Measurements from ENCODE around the gene DLX2. TPM values are rescaled to one million over a fixed set of nuclear protein-coding genes. Genes with fewer than 3 reads are reported as not detected.
"Not testable (repeated sequence)": the region's sequence is repeated elsewhere in the genome, so short reads cannot be mapped to it uniquely, and the experiment has no call there.

Gene DLX2
- total and polyA plus RNA-seq, 12 donors = 0.06 to 0.49 (median 0.15) TPM; not detected in 5

- WGBS, 4 donors = 80 to 97% (median 89%) methylated on average over 1 of the region's 1 CpG
- no peak for TF ChIP-seq POLR2A (IDR thresholded peaks at IDR 0.05)
- TF ChIP-seq, protein P1, sequence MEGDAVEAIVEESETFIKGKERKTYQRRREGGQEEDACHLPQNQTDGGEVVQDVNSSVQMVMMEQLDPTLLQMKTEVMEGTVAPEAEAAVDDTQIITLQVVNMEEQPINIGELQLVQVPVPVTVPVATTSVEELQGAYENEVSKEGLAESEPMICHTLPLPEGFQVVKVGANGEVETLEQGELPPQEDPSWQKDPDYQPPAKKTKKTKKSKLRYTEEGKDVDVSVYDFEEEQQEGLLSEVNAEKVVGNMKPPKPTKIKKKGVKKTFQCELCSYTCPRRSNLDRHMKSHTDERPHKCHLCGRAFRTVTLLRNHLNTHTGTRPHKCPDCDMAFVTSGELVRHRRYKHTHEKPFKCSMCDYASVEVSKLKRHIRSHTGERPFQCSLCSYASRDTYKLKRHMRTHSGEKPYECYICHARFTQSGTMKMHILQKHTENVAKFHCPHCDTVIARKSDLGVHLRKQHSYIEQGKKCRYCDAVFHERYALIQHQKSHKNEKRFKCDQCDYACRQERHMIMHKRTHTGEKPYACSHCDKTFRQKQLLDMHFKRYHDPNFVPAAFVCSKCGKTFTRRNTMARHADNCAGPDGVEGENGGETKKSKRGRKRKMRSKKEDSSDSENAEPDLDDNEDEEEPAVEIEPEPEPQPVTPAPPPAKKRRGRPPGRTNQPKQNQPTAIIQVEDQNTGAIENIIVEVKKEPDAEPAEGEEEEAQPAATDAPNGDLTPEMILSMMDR (IDR thresholded peaks at IDR 0.05) = no peak
- DNase-seq = no peak
- H3K36me3 ChIP-seq (replicated peaks in 1 of 2) = no peaks in the 10 kb centered on the region
- no peak overlapping the region for H3K4me3 ChIP-seq
- no peaks in the 10 kb centered on the region for H3K4me1 ChIP-seq (replicated peaks in 1 of 2)
- H3K9me3 ChIP-seq (replicated peaks in 1 of 3) = no peaks in the 10 kb centered on the region
- H3K27ac ChIP-seq = no peak overlapping the region
- intact Hi-C loops (cut with DNase I) = no loop called here
- no peaks in the 10 kb centered on the region for H3K27me3 ChIP-seq
These were observed 31.8 kb downstream of the DLX2 start for GRCh38 chr2:172070936-172071335.

- H3K27me3 ChIP-seq; intact Hi-C loops (cut with DNase I): not testable (repeated sequence)
These were observed 34.8 kb downstream of the DLX2 start for GRCh38 chr2:172067905-172068304.

DNA sequence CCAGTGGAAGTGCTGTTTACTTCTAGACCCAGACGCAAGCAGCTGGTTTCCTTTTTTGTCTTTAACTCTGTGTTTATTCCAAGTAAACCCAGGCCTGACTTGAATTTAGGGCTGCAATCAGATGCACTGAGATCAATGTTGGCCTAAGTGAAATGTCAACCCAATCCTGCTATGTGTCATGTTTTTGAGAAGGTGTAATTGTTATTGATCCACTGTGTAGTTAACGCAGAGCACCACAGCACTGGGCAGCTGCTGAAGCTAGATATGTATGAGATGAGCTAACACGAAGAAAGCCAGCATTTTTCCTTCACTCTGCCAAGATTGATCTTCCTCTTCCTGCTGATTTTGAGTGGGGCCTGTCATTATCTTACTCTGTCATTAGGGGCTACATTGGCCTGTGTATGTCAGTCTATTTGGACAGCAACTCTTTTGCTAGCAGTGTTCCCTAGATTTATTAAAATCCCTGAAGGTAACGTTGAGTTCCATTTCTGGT, 36.3 kb downstream of the DLX2 start:
- no peaks in the 10 kb centered on the region for H3K27me3 ChIP-seq
- H3K9me3 ChIP-seq (replicated peaks in 1 of 3) = no peaks in the 10 kb centered on the region
- no peak overlapping the region for H3K4me3 ChIP-seq
- H3K27ac ChIP-seq = no peak overlapping the region
- 78 to 89% (median 85%) methylated on average over 4 of the region's 4 CpGs for WGBS, 4 donors
- DNase-seq = no peak
- intact Hi-C loops (cut with DNase I) = no loop called here
- H3K4me1 ChIP-seq (replicated peaks in 1 of 2) = no peaks in the 10 kb centered on the region
- no peak for TF ChIP-seq POLR2A (IDR thresholded peaks at IDR 0.05)
- TF ChIP-seq, protein P1 (IDR thresholded peaks at IDR 0.05) = no peak
- H3K36me3 ChIP-seq (replicated peaks in 1 of 2) = no peaks in the 10 kb centered on the region

More at GRCh38 chr2:172067905-172068304, 34.8 kb downstream of the DLX2 start:
- H3K9me3 ChIP-seq (replicated peaks in 1 of 3); DNase-seq; H3K27ac ChIP-seq; H3K4me1 ChIP-seq (replicated peaks in 1 of 2); H3K4me3 ChIP-seq; H3K36me3 ChIP-seq (replicated peaks in 1 of 2): not testable (repeated sequence)
- 86 to 98% (median 96%) methylated on average over 4 of the region's 4 CpGs for WGBS, 4 donors

DNA sequence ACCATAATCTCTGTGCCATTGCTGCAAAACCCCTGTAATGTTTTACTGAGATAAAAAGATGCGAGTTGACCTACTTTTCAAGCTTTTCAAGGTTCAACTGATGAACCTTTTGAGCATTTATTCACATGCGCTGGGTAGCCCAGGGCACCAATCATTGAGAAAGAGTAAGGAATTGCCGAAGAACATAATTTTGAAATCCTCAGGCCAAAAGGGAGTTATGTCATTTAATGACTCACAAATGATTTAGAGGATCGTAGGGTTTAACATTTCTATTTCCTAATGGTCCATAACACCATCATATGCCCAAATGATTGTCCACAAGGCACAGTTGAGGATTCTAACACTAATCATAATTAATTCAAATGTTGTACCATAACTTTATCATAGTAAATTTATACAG, 37.6 kb downstream of the DLX2 start:
- H3K27ac ChIP-seq = no peak overlapping the region
- no peaks in the 10 kb centered on the region for H3K36me3 ChIP-seq (replicated peaks in 1 of 2)
- WGBS, 4 donors = 59 to 79% (median 63%) methylated on average over 4 of the region's 4 CpGs
- no peaks in the 10 kb centered on the region for H3K9me3 ChIP-seq (replicated peaks in 1 of 3)
- no peak for DNase-seq
- H3K4me1 ChIP-seq (replicated peaks in 1 of 2) = no peaks in the 10 kb centered on the region
- TF ChIP-seq, protein P1 (IDR thresholded peaks at IDR 0.05) = no peak
- TF ChIP-seq POLR2A (IDR thresholded peaks at IDR 0.05) = no peak
- intact Hi-C loops (cut with DNase I) = no loop called here
- H3K27me3 ChIP-seq = no peaks in the 10 kb centered on the region
- H3K4me3 ChIP-seq = no peak overlapping the region

GRCh38 chr2:172063446-172063845, 39.3 kb downstream of the DLX2 start:
- Histone ChIP-seq H3K4me3 (no peak overlapping the region), H3K27ac (no peak overlapping the region), H3K36me3 (replicated peaks in 1 of 2) (no peaks in the 10 kb centered on the region), H3K27me3 (no peaks in the 10 kb centered on the region), H3K4me1 (replicated peaks in 1 of 2) (no peaks in the 10 kb centered on the region), H3K9me3 (replicated peaks in 1 of 3) (no peaks in the 10 kb centered on the region)
- WGBS, 4 donors = 90 to 96% (median 94%) methylated on average over 9 of the region's 9 CpGs
- intact Hi-C loops (cut with DNase I) = no loop called here
- TF ChIP-seq POLR2A (IDR thresholded peaks at IDR 0.05) = no peak
- TF ChIP-seq, protein P1 (IDR thresholded peaks at IDR 0.05) = no peak
- no peak for DNase-seq

Data from adrenal gland (tissue), 12 donors.